ENCODE measurements around the gene FZR1. TPM values are rescaled to one million over a fixed set of nuclear protein-coding genes. Genes with fewer than 3 reads are reported as not detected.

Gene FZR1
- total RNA-seq, 2 experiments from 2014 or later: 61.2 to 65.3 TPM

GRCh38 chr19:3551792-3552095 is 45.6 kb downstream of the FZR1 start:
- H3K4me1 ChIP-seq (ENCODE audit: insufficient read depth, low read length, poor library complexity, severe bottlenecking): peaks cover 42% of the 10 kb centered on the region
- no peak overlapping the region for H3K4me3 ChIP-seq (ENCODE audit: low read depth, low read length, poor library complexity, severe bottlenecking)
- peaks cover 39% of the 10 kb centered on the region; the same call in 1 of the 2 replicates for H3K79me2 ChIP-seq (ENCODE audit: insufficient read depth, low read depth, low read length)
- H3K36me3 ChIP-seq (ENCODE audit: insufficient read depth, low read length): peaks cover 24% of the 10 kb centered on the region
- 0 out of 2 replicates have a peak, but pooled peaks cover 4% of the 10 kb centered on the region for H4K20me1 ChIP-seq (ENCODE audit: insufficient read depth, low read length)
- H3K9me3 ChIP-seq (ENCODE audit: low read length): no peaks in the 10 kb centered on the region
- no peak overlapping the region for H3K27ac ChIP-seq (ENCODE audit: low read depth, low read length, poor library complexity, severe bottlenecking)
- TF ChIP-seq EZH2phosphoT487 (IDR thresholded peaks at IDR 0.05; ENCODE audit: borderline replicate concordance, low read depth, low read length) (no peak), CTCF (conservative IDR thresholded peaks at IDR 0.05; ENCODE audit: low read length) (no peak)
- ChIA-PET POLR2A (no interaction called here), CTCF (ENCODE audit: unreplicated experiment) (no interaction called here)
- no peak overlapping the region for H3K4me2 ChIP-seq (ENCODE audit: low read length)
- no peak for DNase-seq (ENCODE audit: low spot score)
- H2AFZ ChIP-seq (ENCODE audit: low read length): no peak overlapping the region
- intact Hi-C loops (cut with micrococcal nuclease; ENCODE audit: unreplicated experiment): no loop called here
- no TSS peak for BruUV-seq (replicated peaks)
- no peaks in the 10 kb centered on the region for H3K9me2 ChIP-seq (ENCODE audit: insufficient read depth, low read length)

GRCh38 chr19:3554254-3555083 is 48.4 kb downstream of the FZR1 start:
- Histone ChIP-seq H4K20me1 (ENCODE audit: insufficient read depth, low read length) (0 out of 2 replicates have a peak, but pooled peaks cover 4% of the 10 kb centered on the region), H3K27ac (ENCODE audit: low read depth, low read length, poor library complexity, severe bottlenecking) (peak overlapping the region; percentile 72), H2AFZ (ENCODE audit: low read length) (peak overlapping the region; percentile 6; the same call in 1 of the 2 replicates), H3K36me3 (ENCODE audit: insufficient read depth, low read length) (peaks cover 6% of the 10 kb centered on the region; the same call in 1 of the 2 replicates), H3K4me2 (ENCODE audit: low read length) (peak overlapping the region; percentile 72), H3K79me2 (ENCODE audit: insufficient read depth, low read depth, low read length) (peaks cover 41% of the 10 kb centered on the region; the same call in 1 of the 2 replicates), H3K4me3 (ENCODE audit: low read depth, low read length, poor library complexity, severe bottlenecking) (peak overlapping the region; percentile 52), H3K9me2 (ENCODE audit: insufficient read depth, low read length) (no peaks in the 10 kb centered on the region), H3K4me1 (ENCODE audit: insufficient read depth, low read length, poor library complexity, severe bottlenecking) (peaks cover 60% of the 10 kb centered on the region), H3K9me3 (ENCODE audit: low read length) (no peaks in the 10 kb centered on the region)
- CTCF ChIA-PET (ENCODE audit: unreplicated experiment): no interaction called here
- peak; percentile 69 for DNase-seq (ENCODE audit: low spot score)
- no peak for TF ChIP-seq EZH2phosphoT487 (IDR thresholded peaks at IDR 0.05; ENCODE audit: borderline replicate concordance, low read depth, low read length)
- TF ChIP-seq CTCF (conservative IDR thresholded peaks at IDR 0.05; ENCODE audit: low read length): no peak
- TSS peak; percentile 74 for BruUV-seq (replicated peaks)
- intact Hi-C loops (cut with micrococcal nuclease; ENCODE audit: unreplicated experiment): no loop called here
- POLR2A ChIA-PET: interaction anchor here (0.5 to 0.7 kb wide), 4 partner anchors 10 to 74 kb away, joined by 4 to 6 read pairs (median 4); partner anchors contain the start of gene SMIM24

All from OCI-LY7 (cell line).